AG09309 (cell line): ENCODE data around the gene KCNJ1.
A peak's percentile ranks its signal among the peaks of the same experiment; 100 is the strongest.

ENCODE experiments used
- DNase-seq: peaks from one replicate; pipeline ENCODE4 v3.0.0-alpha.2; 2010; ENCODE audit warnings: low read depth
- H3K4me3 ChIP-seq: 2 replicates; pipeline ENCODE4 v1.5.1; 2011; ENCODE audit warnings: mild to moderate bottlenecking, low read depth, low read length, moderate library complexity; ENCODE audit not compliant: control insufficient read depth
- TF ChIP-seq, protein P1 (sequence below): IDR thresholded peaks from 2 replicates; pipeline ENCODE4 v1.5.1; 2011; ENCODE audit warnings: mild to moderate bottlenecking, low read depth, low read length, inconsistent platforms; ENCODE audit not compliant: insufficient read depth, control insufficient read depth; ENCODE audit errors: missing control alignments

Gene KCNJ1

DNA sequence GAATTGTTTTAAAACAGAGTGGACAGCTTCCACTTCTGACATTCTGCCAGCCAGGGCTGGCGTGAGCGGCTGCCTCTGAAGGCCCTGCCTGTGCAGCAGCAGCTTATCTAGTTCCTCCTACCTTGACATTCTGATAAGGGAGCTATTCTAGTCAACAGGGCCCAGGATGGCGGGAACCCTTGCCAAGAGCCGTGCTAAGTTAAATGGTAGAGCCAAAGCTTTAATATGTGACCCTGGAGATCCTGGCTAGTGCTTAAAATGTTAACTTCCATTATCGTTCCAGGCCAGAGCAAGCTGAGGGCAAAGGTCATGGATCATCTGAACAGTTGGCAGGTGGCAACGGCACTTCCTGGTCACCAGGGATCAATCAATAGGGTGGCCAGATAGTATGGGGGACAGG is 27.6 kb upstream of the KCNJ1 start:
- H3K4me3 ChIP-seq, result no peak overlapping the region
- no peak for DNase-seq
- TF ChIP-seq, protein P1, sequence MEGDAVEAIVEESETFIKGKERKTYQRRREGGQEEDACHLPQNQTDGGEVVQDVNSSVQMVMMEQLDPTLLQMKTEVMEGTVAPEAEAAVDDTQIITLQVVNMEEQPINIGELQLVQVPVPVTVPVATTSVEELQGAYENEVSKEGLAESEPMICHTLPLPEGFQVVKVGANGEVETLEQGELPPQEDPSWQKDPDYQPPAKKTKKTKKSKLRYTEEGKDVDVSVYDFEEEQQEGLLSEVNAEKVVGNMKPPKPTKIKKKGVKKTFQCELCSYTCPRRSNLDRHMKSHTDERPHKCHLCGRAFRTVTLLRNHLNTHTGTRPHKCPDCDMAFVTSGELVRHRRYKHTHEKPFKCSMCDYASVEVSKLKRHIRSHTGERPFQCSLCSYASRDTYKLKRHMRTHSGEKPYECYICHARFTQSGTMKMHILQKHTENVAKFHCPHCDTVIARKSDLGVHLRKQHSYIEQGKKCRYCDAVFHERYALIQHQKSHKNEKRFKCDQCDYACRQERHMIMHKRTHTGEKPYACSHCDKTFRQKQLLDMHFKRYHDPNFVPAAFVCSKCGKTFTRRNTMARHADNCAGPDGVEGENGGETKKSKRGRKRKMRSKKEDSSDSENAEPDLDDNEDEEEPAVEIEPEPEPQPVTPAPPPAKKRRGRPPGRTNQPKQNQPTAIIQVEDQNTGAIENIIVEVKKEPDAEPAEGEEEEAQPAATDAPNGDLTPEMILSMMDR, result no peak

DNA sequence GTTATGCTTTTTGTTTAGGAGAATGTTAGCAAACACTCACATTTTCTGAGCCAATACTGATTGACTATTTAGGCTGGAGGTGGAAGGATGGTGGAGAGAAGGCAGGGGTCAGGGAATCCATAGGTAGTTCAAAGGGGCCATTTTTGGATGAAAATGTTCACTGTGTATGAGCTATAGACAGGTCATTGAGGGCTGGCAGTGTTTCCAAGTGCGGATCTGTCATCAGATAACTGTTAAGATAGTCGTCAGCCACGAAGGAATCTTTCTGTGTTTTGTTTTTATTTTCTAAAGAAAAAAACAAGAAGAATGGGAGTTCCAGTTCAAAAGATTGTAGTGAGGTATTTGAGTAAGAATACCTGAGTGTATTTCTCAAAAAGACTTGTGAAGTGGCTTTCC is 27.2 kb upstream of the KCNJ1 start:
- no peak overlapping the region for H3K4me3 ChIP-seq
- no peak for DNase-seq
- TF ChIP-seq, protein P1, result no peak

DNA sequence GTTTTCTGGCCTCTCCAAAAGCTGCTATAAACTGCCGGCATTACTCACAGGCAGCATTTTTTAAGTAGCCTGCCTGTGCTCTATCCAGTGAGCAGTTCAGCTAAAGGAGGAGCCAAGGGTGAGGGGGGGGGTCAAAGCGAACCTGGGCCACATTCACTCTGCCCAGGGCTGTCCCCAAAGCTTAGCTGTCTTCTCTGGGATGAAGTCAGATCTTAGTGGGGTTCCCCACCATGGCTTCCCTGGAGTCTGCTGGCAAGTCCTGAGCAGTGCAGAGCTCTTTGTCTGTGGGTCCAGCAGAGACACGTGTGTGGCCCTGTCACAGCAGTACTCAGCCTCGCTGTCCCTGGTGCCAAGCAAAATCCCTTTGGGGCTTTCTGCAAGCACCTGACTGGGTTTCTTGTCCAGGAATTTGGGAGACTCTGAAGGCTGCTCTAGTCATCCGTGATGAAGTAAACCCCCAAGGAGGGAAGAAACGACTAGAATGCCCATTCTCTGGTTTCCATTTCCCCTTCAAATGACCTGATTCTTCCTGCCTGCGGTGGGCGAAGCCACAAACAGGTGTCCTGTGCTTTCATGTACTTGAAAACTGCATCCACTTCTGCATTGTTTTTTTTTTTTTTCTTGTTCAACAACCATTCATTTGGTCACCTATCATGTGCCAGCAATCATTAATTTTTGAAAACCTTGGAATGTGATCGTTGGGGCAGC is 26.6 kb upstream of the KCNJ1 start:
- no peak for DNase-seq
- H3K4me3 ChIP-seq, result no peak overlapping the region
- TF ChIP-seq, protein P1, result no peak

DNA sequence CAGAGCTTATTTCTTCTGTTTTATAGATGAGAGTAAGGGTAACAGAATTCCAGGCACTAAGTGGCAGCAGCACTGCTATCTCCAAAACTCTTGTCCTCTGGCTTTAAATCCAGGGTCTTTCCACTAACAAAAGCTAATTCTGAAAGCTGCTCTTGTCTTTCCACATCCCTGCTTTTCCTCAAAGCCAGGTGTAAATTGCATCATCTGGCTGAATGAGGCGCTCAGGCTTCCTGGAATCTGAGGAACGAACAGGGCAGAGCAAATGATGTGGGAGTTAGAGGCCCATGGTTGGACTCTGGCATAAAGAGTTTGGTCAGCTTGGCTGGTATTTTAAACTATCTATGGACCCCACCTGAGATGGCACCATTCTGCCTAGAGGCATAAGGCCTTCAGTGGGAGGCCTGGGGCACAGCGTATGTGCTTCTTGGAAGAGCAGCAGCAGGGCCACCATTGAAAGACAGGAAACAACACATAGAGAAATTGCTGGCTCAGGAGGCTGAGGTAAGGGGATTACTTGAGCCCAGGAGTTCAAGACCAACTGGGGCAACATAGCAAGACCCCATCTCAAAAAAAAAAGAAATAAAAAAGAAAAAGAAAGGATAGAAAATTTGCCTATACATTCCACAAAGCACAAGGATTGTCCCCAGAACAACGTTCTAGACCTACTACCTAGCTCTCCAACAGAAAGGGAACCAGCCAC is 25.9 kb upstream of the KCNJ1 start:
- DNase-seq, result no peak
- no peak overlapping the region for H3K4me3 ChIP-seq
- TF ChIP-seq, protein P1, result no peak

DNA sequence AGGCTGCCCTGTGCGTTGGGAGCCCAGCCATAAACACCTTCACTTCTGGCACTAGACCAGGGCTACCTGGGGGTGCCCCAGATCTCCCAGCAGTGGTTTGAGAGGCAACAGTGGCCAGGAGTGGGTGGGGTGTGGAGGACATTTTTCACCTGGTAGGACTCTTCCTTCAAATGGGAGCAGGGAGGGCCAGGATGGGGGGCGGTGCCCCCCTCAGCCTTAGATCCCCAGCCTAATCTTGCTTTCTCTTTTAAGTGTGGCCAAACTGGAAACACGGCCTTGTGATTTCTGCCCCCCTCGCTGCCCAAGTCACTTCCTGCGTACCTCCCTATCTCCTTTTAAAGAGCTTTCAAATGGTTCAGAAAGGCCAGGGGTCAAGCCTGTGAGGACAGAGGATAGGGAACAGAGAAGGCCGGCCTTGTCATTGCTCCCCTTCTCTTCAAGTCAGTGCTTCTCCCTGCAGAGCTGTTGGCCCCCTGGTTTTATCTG is 24.9 kb upstream of the KCNJ1 start:
- DNase-seq, result no peak
- H3K4me3 ChIP-seq, result no peak overlapping the region
- TF ChIP-seq, protein P1, result no peak

DNA sequence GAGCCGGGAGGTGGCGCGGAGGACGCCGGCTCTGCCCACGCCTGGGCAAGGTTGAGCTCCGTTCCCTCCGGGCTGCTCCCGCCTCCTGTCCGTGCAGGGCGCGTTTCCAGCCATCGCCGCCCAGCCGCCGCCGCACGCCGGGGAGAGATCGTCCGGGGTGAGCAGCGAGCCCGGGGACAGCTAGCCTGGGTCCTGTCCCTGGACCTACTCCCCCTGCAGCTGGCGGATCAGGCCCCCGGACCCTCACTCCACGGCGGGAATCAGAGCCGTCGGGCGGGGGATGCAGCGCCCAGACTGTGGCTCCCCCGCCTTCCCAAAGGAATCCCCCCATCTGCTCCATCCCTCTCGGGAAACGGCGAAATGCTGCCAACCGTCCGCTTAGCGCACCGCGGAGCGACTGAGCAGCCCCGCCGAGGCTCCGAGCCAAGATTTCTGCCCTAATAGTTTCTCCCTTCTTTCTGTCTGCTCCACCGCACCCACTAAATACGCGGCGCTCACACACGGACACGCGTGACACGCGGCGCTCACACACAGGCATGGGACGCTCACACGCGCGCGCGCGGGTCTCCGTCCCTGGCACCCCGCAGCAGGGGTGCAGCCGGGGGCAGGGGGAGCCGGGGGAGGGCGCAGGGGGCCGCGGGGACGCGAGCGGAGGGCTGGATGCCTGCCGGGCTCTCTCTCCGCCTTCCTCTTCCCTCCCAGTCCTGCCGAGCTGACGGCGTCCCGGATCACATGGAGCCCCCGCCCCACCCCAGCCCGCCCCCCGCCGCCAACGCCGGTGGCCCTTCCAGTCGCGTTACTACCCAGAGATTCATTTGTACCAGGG is 23.7 kb upstream of the KCNJ1 start, which contains the start of gene KCNJ5:
TSS of gene KCNJ5 (plus strand) at position 814 of the 826 bp plus-strand sequence. CDS start 19,918 bp downstream, outside the sequence.
- no peak for DNase-seq
- TF ChIP-seq, protein P1, result no peak
- H3K4me3 ChIP-seq, result peak within 1 kb of the TSS; percentile 55
